Endothelial cell (in vitro differentiated cells): ENCODE data around the gene HDAC9. TPM values are rescaled to one million over a fixed set of nuclear protein-coding genes. Genes with fewer than 3 reads are reported as not detected.

Experiments used
- DNase-seq: peaks from one replicate; pipeline ENCODE4 v3.0.0; 2021; ENCODE audit warnings: low spot score
- H3K27ac Mint-ChIP-seq: one replicate; pipeline ENCODE4 v1.8.0; 2021; ENCODE audit warnings: mixed read lengths, inconsistent platforms; ENCODE audit not compliant: unreplicated experiment
- H3K27me3 Mint-ChIP-seq: one replicate; pipeline ENCODE4 v1.8.0; 2021; ENCODE audit warnings: mild to moderate bottlenecking, moderate library complexity, mixed read lengths, inconsistent platforms; ENCODE audit not compliant: unreplicated experiment
- H3K36me3 Mint-ChIP-seq: one replicate; pipeline ENCODE4 v1.8.0; 2021; ENCODE audit warnings: mild to moderate bottlenecking, low read depth, mixed read lengths, inconsistent platforms; ENCODE audit not compliant: unreplicated experiment
- H3K4me1 Mint-ChIP-seq: one replicate; pipeline ENCODE4 v1.8.0; 2021; ENCODE audit warnings: mild to moderate bottlenecking, mixed read lengths, inconsistent platforms; ENCODE audit not compliant: unreplicated experiment
- H3K4me3 Mint-ChIP-seq: one replicate; pipeline ENCODE4 v1.8.0; 2021; ENCODE audit warnings: mild to moderate bottlenecking, mixed read lengths, inconsistent platforms; ENCODE audit not compliant: unreplicated experiment
- H3K9me3 Mint-ChIP-seq: one replicate; pipeline ENCODE4 v1.8.0; 2021; ENCODE audit warnings: mixed read lengths, inconsistent platforms; ENCODE audit not compliant: unreplicated experiment
- CTCF ChIP-seq: fragments of 200-600 bp; sonication (generic); IDR thresholded peaks from one replicate; pipeline ENCODE4 v1.5.0; 2021; ENCODE audit warnings: antibody characterized with exemption; ENCODE audit not compliant: unreplicated experiment
- total RNA-seq: library from RNA; stranded (reverse); fragmentation: NEBNext Ultra II Directional; extraction: Animal tissue kit (Norgen Biotek cat#: 25700); gene quantifications from one replicate; pipeline ENCODE4 v1.2.1, GENCODE V29; 2021; ENCODE audit not compliant: unreplicated experiment

Gene HDAC9
- total RNA-seq, 1 donor from 2014 or later = 1.2 TPM

GRCh38 chr7:18906901-18907300, 411.4 kb downstream of the HDAC9 start:
- Mint-ChIP-seq H3K36me3 (no peaks in the 10 kb centered on the region), H3K4me1 (no peaks in the 10 kb centered on the region), H3K27ac (no peak overlapping the region), H3K9me3 (no peaks in the 10 kb centered on the region), H3K27me3 (no peaks in the 10 kb centered on the region), H3K4me3 (no peak overlapping the region)
- TF ChIP-seq CTCF = no peak
- DNase-seq = no peak

- no peak for TF ChIP-seq CTCF
- no peak for DNase-seq
- Mint-ChIP-seq H3K27ac (no peak overlapping the region), H3K9me3 (no peaks in the 10 kb centered on the region), H3K27me3 (no peaks in the 10 kb centered on the region), H3K36me3 (no peaks in the 10 kb centered on the region), H3K4me1 (no peaks in the 10 kb centered on the region), H3K4me3 (no peak overlapping the region)
Measured at GRCh38 chr7:18913106-18913505, 417.6 kb downstream of the HDAC9 start.

- Mint-ChIP-seq H3K4me1 (no peaks in the 10 kb centered on the region), H3K36me3 (no peaks in the 10 kb centered on the region), H3K4me3 (no peak overlapping the region), H3K27ac (no peak overlapping the region), H3K9me3 (no peaks in the 10 kb centered on the region), H3K27me3 (no peaks in the 10 kb centered on the region)
- TF ChIP-seq CTCF = no peak
- no peak for DNase-seq
Measured at GRCh38 chr7:18916826-18917225, 421.3 kb downstream of the HDAC9 start.

GRCh38 chr7:18927134-18927533, 431.6 kb downstream of the HDAC9 start:
- no peak for DNase-seq
- Mint-ChIP-seq H3K4me1 (no peaks in the 10 kb centered on the region), H3K36me3 (no peaks in the 10 kb centered on the region), H3K9me3 (no peaks in the 10 kb centered on the region), H3K4me3 (no peak overlapping the region), H3K27ac (no peak overlapping the region), H3K27me3 (no peaks in the 10 kb centered on the region)
- no peak for TF ChIP-seq CTCF

- Mint-ChIP-seq H3K27me3 (peaks cover 2% of the 10 kb centered on the region), H3K27ac (no peak overlapping the region), H3K36me3 (no peaks in the 10 kb centered on the region), H3K9me3 (no peaks in the 10 kb centered on the region), H3K4me3 (no peak overlapping the region), H3K4me1 (no peaks in the 10 kb centered on the region)
- no peak for TF ChIP-seq CTCF
- no peak for DNase-seq
Measured at GRCh38 chr7:18936265-18936664, 440.7 kb downstream of the HDAC9 start.
